H1 (cell line): ENCODE measurements around the gene DOCK8. TPM values are rescaled to one million over a fixed set of nuclear protein-coding genes. Genes with fewer than 3 reads are reported as not detected.

Experiments used
- CTCF ChIA-PET: fragments of 300-600 bp; sonication (Branson Sonifier 250); formaldehyde crosslinking; loops from one replicate; lab custom pipeline; 2021; ENCODE audit not compliant: partially characterized antibody; lab: Charles Lee
- POLR2A ChIA-PET: fragments of 300-600 bp; sonication (Branson Sonifier 250); formaldehyde crosslinking; loops from one replicate; lab custom pipeline; 2021; ENCODE audit warnings: inconsistent platforms; ENCODE audit not compliant: partially characterized antibody; lab: Charles Lee
- DNase-seq, 2 experiments: peaks; one replicate each; pipeline versions ENCODE4 v3.0.0 to v3.0.0-alpha.2; 2010 to 2022; ENCODE audit warnings: low spot score in 2 of 2, low read depth in 1 of 2, mixed read lengths in 1 of 2
- FAIRE-seq: peaks from 2 replicates; lab custom pipeline; 2011; peaks lifted over from hg19 to GRCh38; lab: Jason Lieb, UNC
- H2AFZ ChIP-seq: 2 replicates; pipeline ENCODE4 v1.8.1; 2012; ENCODE audit warnings: low read length, inconsistent platforms
- H2AK5ac ChIP-seq: 2 replicates; pipeline ENCODE4 v1.6.1; 2013; ENCODE audit warnings: low read depth, low read length
- H2BK120ac ChIP-seq: replicated peaks from 2 replicates; pipeline ENCODE3; 2013; ENCODE audit warnings: low read depth, low read length, inconsistent platforms
- H2BK12ac ChIP-seq: 2 replicates; pipeline ENCODE4 v1.6.1; 2013; ENCODE audit warnings: low read depth, low read length
- H2BK15ac ChIP-seq: 2 replicates; pipeline ENCODE4 v1.6.1; 2013; ENCODE audit warnings: low read length
- H2BK20ac ChIP-seq: 2 replicates; pipeline ENCODE4 v1.6.1; 2013; ENCODE audit warnings: low read length
- H2BK5ac ChIP-seq: 2 replicates; pipeline ENCODE4 v1.6.1; 2013; ENCODE audit warnings: low read depth, low read length
- H3K14ac ChIP-seq: 2 replicates; pipeline ENCODE4 v1.6.1; 2013; ENCODE audit warnings: inconsistent platforms; ENCODE audit not compliant: insufficient read length
- H3K18ac ChIP-seq: 2 replicates; pipeline ENCODE4 v1.6.1; 2013; ENCODE audit warnings: low read length; ENCODE audit errors: extremely low read depth
- H3K23ac ChIP-seq: 2 replicates; pipeline ENCODE4 v1.6.1; 2013; ENCODE audit warnings: inconsistent platforms; ENCODE audit not compliant: insufficient read length
- H3K23me2 ChIP-seq: 2 replicates; pipeline ENCODE4 v1.6.1; 2013; ENCODE audit warnings: low read depth, low read length
- H3K27ac ChIP-seq: 2 replicates; pipeline ENCODE4 v1.6.1; 2011; ENCODE audit warnings: low read depth, low read length, inconsistent platforms
- H3K27me3 ChIP-seq, 4 experiments: replicated peaks in 1 of 4; 1 replicate in 1 of 4; 2 replicates in 3 of 4; pipeline versions ENCODE4 v1.6.1 to v1.8.1; 2011 to 2013; ENCODE audit warnings: low read length in 3 of 4, mild to moderate bottlenecking in 3 of 4, inconsistent platforms in 2 of 4, mixed read lengths in 2 of 4, moderate library complexity in 1 of 4; ENCODE audit not compliant: control insufficient read depth in 3 of 4, insufficient read depth in 3 of 4; ENCODE audit errors: extremely low read depth in 1 of 4
- H3K36me3 ChIP-seq, 4 experiments: 2 replicates each; pipeline versions ENCODE4 v1.6.1 to v1.8.1; 2011 to 2013; ENCODE audit warnings: mild to moderate bottlenecking in 4 of 4, low read length in 3 of 4, moderate library complexity in 2 of 4, control low read depth in 1 of 4, inconsistent platforms in 1 of 4; ENCODE audit not compliant: insufficient read depth in 4 of 4, control insufficient read depth in 2 of 4
- H3K4ac ChIP-seq: replicated peaks from 2 replicates; pipeline ENCODE3; 2013; ENCODE audit warnings: low read length, low read depth, mixed read lengths, inconsistent platforms; ENCODE audit not compliant: insufficient read length
- H3K4me1 ChIP-seq, 4 experiments: replicated peaks in 1 of 4; 1 replicate in 1 of 4; 2 replicates in 3 of 4; pipeline versions ENCODE4 v1.6.1 to v1.8.1; 2011 to 2013; ENCODE audit warnings: low read length in 3 of 4, inconsistent platforms in 2 of 4, mixed read lengths in 1 of 4; ENCODE audit not compliant: insufficient read depth in 4 of 4, control insufficient read depth in 3 of 4
- H3K4me2 ChIP-seq, 2 experiments: 2 replicates each; pipeline versions ENCODE4 v1.6.1 to v1.8.1; 2011 to 2013; ENCODE audit warnings: low read depth in 2 of 2, low read length in 2 of 2, control low read depth in 1 of 2, inconsistent platforms in 1 of 2, mild to moderate bottlenecking in 1 of 2; ENCODE audit not compliant: insufficient read depth in 1 of 2
- H3K4me3 ChIP-seq, 4 experiments: fragments of 200-600, 300-600 bp in 1 of 4; sonication (generic), shearing (Covaris generic), sonication (Bioruptor Twin) in 1 of 4; 2 replicates each; pipeline versions ENCODE4 v1.5.1 to v1.8.1; 2011 to 2016; ENCODE audit warnings: low read length in 4 of 4, low read depth in 3 of 4, control low read depth in 2 of 4, inconsistent platforms in 2 of 4, mild to moderate bottlenecking in 2 of 4, mixed read lengths in 1 of 4, moderate library complexity in 1 of 4; ENCODE audit not compliant: insufficient read depth in 2 of 4; ENCODE audit errors: extremely low read depth in 1 of 4
- H3K56ac ChIP-seq: replicated peaks from 2 replicates; pipeline ENCODE3; 2013; ENCODE audit warnings: low read depth, mild to moderate bottlenecking, mixed read lengths, low read length, inconsistent platforms; ENCODE audit not compliant: insufficient read length
- H3K79me1 ChIP-seq: 2 replicates; pipeline ENCODE4 v1.6.1; 2013; ENCODE audit warnings: low read depth, low read length, control low read depth
- H3K79me2 ChIP-seq, 2 experiments: 2 replicates each; pipeline versions ENCODE4 v1.6.1 to v1.8.1; 2012 to 2013; ENCODE audit warnings: low read length in 2 of 2, mild to moderate bottlenecking in 2 of 2, inconsistent platforms in 1 of 2; ENCODE audit not compliant: insufficient read depth in 2 of 2, control insufficient read depth in 1 of 2
- H3K9ac ChIP-seq, 4 experiments: replicated peaks in 1 of 4; 1 replicate in 1 of 4; 2 replicates in 3 of 4; pipeline versions ENCODE4 v1.6.1 to v1.8.1; 2011 to 2013; ENCODE audit warnings: low read depth in 3 of 4, low read length in 3 of 4, control low read depth in 2 of 4, mild to moderate bottlenecking in 2 of 4, moderate library complexity in 2 of 4, inconsistent platforms in 1 of 4; ENCODE audit errors: extremely low read depth in 1 of 4
- H3K9me3 ChIP-seq, 2 experiments: 2 replicates each; pipeline versions ENCODE4 v1.6.1 to v1.8.1; 2012 to 2013; ENCODE audit warnings: mild to moderate bottlenecking in 2 of 2, moderate library complexity in 2 of 2, control low read depth in 1 of 2, inconsistent platforms in 1 of 2, low read depth in 1 of 2, low read length in 1 of 2, mixed read lengths in 1 of 2; ENCODE audit not compliant: insufficient read depth in 2 of 2
- H4K20me1 ChIP-seq, 2 experiments: replicated peaks in 1 of 2; 2 replicates each; pipeline versions ENCODE3 to v1.8.1; 2011 to 2013; ENCODE audit warnings: inconsistent platforms in 2 of 2, low read length in 2 of 2, mild to moderate bottlenecking in 1 of 2; ENCODE audit not compliant: insufficient read depth in 2 of 2, control insufficient read depth in 1 of 2
- H4K5ac ChIP-seq: 2 replicates; pipeline ENCODE4 v1.6.1; 2013; ENCODE audit warnings: low read length, low read depth, mixed read lengths, inconsistent platforms; ENCODE audit not compliant: insufficient read length
- H4K8ac ChIP-seq: 2 replicates; pipeline ENCODE4 v1.8.0; 2013; ENCODE audit warnings: mild to moderate bottlenecking, moderate library complexity, low read length, inconsistent platforms; ENCODE audit not compliant: insufficient read depth; ENCODE audit errors: extremely low read depth
- H4K91ac ChIP-seq: replicated peaks from 2 replicates; pipeline ENCODE3; 2013; ENCODE audit warnings: low read length, mixed read lengths, inconsistent platforms; ENCODE audit not compliant: insufficient read length
- BCL11A ChIP-seq, 2 experiments: IDR thresholded peaks; one replicate each; pipeline ENCODE4 v1.6.1; 2011; ENCODE audit warnings: low read depth in 2 of 2, low read length in 2 of 2, mild to moderate bottlenecking in 2 of 2
- KDM4A ChIP-seq: IDR thresholded peaks from one replicate; pipeline ENCODE4 v1.7.1; 2012; ENCODE audit warnings: low read depth, mild to moderate bottlenecking, moderate library complexity, low read length, inconsistent platforms; ENCODE audit not compliant: severe bottlenecking
- SIN3A ChIP-seq, 2 experiments: IDR thresholded peaks in 1 of 2; conservative IDR thresholded peaks in 1 of 2; 2 replicates each; pipeline ENCODE4 v1.6.1; 2011 to 2012; ENCODE audit warnings: low read length in 2 of 2, improper control_type of control experiment in 1 of 2, low read depth in 1 of 2, mild to moderate bottlenecking in 1 of 2
- SUZ12 ChIP-seq: fragments of 200-600 bp; sonication (generic); IDR thresholded peaks from 2 replicates; pipeline ENCODE4 v1.6.1; 2012; ENCODE audit warnings: mild to moderate bottlenecking, inconsistent platforms, low read length, moderate library complexity, mixed read lengths
- WGBS, 2 experiments: shearing (Covaris generic) in 1 of 2; methylation state at CpG; one replicate each; pipeline versions ENCODE4 v1.1.6 to v1.1.7; 2013 to 2015; ENCODE audit warnings: low lambda C conversion rate in 2 of 2, mixed read lengths in 2 of 2, inconsistent platforms in 1 of 2, low coverage in 1 of 2, missing lambda C conversion rate in 1 of 2; ENCODE audit not compliant: insufficient replicate concordance in 2 of 2, insufficient coverage in 1 of 2, insufficient read length in 1 of 2; ENCODE audit errors: extremely low coverage in 1 of 2, missing lambda C conversion rate in 1 of 2; 5-methylcytosine and 5-hydroxymethylcytosine counted together
- polyA plus RNA-seq, 7 experiments: library from polyadenylated mRNA; depleted of rRNA in 3 of 7; stranded (reverse) in 5 of 7; unstranded in 2 of 7; fragments of >200 nt in 5 of 7; fragments of 200-250 nt in 2 of 7; gene quantifications; 1 replicate in 5 of 7; 2 replicates in 1 of 7; 4 replicates in 1 of 7; pipeline versions ENCODE4 v1.2.1 to v1.2.3, GENCODE V29; 2011 to 2013; ENCODE audit warnings: missing spikeins in 2 of 7, mixed read lengths in 2 of 7
- total RNA-seq: library from RNA; stranded (reverse); fragmentation: NEBNext Ultra II Directional; extraction: Animal tissue kit (Norgen Biotek cat#: 25700); gene quantifications from 2 replicates; pipeline ENCODE4 v1.2.1, GENCODE V29; 2021
- TF ChIP-seq, protein P1 (sequence below), 3 experiments: IDR thresholded peaks; 1 replicate in 2 of 3; 2 replicates in 1 of 3; pipeline versions ENCODE4 v1.5.1 to v1.6.1; 2011; ENCODE audit warnings: low read length in 3 of 3, mild to moderate bottlenecking in 3 of 3, inconsistent platforms in 2 of 3, low read depth in 1 of 3, moderate library complexity in 1 of 3; ENCODE audit not compliant: insufficient read depth in 1 of 3; ENCODE audit errors: control extremely low read depth in 1 of 3
- TF ChIP-seq, protein P2 (sequence below): IDR thresholded peaks from 2 replicates; pipeline ENCODE4 v1.6.1; 2012; ENCODE audit warnings: inconsistent platforms

The DOCK8 gene
- total and polyA plus RNA-seq, 2 of the 8 experiments (the other 6 are each of a cell fraction or from before 2014, with no cell fraction given), result 0.57 to 2.0 TPM

DNA sequence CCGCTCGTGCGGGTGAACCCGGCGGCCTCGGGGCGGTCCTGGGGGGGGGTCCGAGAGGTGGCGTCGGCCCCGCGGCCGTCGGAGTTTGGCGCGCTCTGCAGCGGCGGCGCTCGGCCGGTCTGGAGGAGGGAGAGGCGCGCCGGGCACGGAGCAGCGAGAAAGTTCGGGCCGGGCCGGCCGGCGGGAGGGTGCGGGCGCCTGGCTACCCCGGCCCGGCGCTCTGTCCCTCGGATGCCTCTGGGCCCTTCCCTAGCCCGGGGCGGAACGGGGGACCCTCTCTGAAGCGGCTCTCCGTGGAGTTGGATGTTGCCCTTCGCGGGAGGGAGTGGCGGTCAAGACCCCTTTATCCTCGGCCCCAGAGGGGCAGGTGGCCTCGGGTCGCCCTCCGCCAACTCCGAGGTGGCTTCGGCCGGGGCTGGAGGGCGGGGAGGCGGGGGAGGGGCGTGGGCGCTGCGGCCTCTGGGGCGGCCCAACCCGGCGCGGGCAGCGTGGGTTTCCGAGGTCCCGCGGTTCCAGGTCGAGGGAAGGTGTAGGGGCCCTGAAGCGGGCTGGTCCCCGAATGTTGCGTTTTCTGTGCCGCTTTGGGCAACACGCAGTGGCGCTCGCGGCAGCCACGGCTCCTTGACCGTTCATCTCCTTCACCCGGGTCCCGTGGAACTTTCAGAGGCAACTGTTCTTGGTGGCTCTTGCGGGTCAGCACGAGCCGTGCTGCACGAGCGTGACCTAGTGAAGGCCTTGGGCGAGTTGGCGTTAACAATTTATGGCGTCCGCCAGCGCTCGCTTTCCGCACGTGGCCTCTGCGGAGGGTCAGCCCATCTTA is 290.5 kb downstream of the DOCK8 start:
- Histone ChIP-seq H2BK120ac (peak overlapping the region; percentile 75), H3K4ac (peak overlapping the region; percentile 27), H2BK15ac (no peak overlapping the region), H3K79me1 (no peaks in the 10 kb centered on the region; the same call in 1 of the 2 replicates), H3K9me3 (no peaks in the 10 kb centered on the region), H3K4me2 (peak overlapping the region; percentile 74 to 96), H3K79me2 (peaks cover 0 to 40% of the 10 kb centered on the region in 2 experiments; a peak in 2 of 4 replicates), H2BK5ac (no peak overlapping the region), H3K4me1 (peaks cover 0 to 10% (median 4%) of the 10 kb centered on the region in 4 experiments; a peak in 4 of 7 replicates), H3K23me2 (peaks cover 7% of the 10 kb centered on the region; the same call in 1 of the 2 replicates), H3K23ac (no peak overlapping the region), H3K36me3 (no peaks in the 10 kb centered on the region), H2AFZ (peak overlapping the region; percentile 83; the same call in 1 of the 2 replicates), H3K18ac (peak overlapping the region; percentile 66; the same call in 1 of the 2 replicates), H4K20me1 (peaks cover 0 to 2% of the 10 kb centered on the region in 2 experiments), H4K91ac (peak overlapping the region; percentile 94), H3K27ac (no peak overlapping the region), H4K8ac (peak overlapping the region; percentile 71; the same call in 1 of the 2 replicates), H3K56ac (no peak overlapping the region), H4K5ac (peak overlapping the region; percentile 4), H3K27me3 (peaks cover 1 to 21% (median 13%) of the 10 kb centered on the region in 4 experiments; a peak in 6 of 7 replicates), H3K4me3 (peak overlapping the region; percentile 41 to 86 (median 69)), H3K9ac (peak overlapping the region in 2 of 4 experiments; percentile 29 to 41; a peak in 4 of 7 replicates), H2BK12ac (no peak overlapping the region), H2AK5ac (no peak overlapping the region), H3K14ac (no peak overlapping the region), H2BK20ac (no peak overlapping the region)
- peak in 1 of 2 experiments; percentile 62 for DNase-seq
- POLR2A ChIA-PET, result interaction anchor here (0.7 to 2.3 kb wide), 7 partner anchors 9 to 116 kb away, joined by 3 to 12 read pairs (median 3); no protein-coding TSS in a partner anchor
- no peak for FAIRE-seq
- CTCF ChIA-PET, result interaction anchor here (1.0 to 1.6 kb wide), 2 partner anchors 45 to 118 kb away, joined by 3 to 5 read pairs; no protein-coding TSS in a partner anchor
- 3% methylated on average over 29 of the region's 92 CpGs; no CpG with 5 or more reads in 1 of the 2 experiments for WGBS, 2 experiments
- TF ChIP-seq SUZ12, result peak; percentile 28; the same call in 1 of the 2 replicates
- TF ChIP-seq SIN3A (conservative IDR thresholded peaks at IDR 0.05 in 1 of 2, IDR thresholded peaks at IDR 0.05 in 1 of 2; ENCODE audit: low read depth in 1 of 2, low read length in 2 of 2), result peak in 1 of 2 experiments; percentile 39; a peak in 1 of 4 replicates
- TF ChIP-seq BCL11A (IDR thresholded peaks at IDR 0.05; ENCODE audit: low read depth in 2 of 2, low read length in 2 of 2), result no peak
- peak; percentile 78 for TF ChIP-seq KDM4A
- TF ChIP-seq, protein P1, sequence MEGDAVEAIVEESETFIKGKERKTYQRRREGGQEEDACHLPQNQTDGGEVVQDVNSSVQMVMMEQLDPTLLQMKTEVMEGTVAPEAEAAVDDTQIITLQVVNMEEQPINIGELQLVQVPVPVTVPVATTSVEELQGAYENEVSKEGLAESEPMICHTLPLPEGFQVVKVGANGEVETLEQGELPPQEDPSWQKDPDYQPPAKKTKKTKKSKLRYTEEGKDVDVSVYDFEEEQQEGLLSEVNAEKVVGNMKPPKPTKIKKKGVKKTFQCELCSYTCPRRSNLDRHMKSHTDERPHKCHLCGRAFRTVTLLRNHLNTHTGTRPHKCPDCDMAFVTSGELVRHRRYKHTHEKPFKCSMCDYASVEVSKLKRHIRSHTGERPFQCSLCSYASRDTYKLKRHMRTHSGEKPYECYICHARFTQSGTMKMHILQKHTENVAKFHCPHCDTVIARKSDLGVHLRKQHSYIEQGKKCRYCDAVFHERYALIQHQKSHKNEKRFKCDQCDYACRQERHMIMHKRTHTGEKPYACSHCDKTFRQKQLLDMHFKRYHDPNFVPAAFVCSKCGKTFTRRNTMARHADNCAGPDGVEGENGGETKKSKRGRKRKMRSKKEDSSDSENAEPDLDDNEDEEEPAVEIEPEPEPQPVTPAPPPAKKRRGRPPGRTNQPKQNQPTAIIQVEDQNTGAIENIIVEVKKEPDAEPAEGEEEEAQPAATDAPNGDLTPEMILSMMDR (IDR thresholded peaks at IDR 0.05; ENCODE audit: control extremely low read depth in 1 of 3, insufficient read depth in 1 of 3, low read depth in 1 of 3, low read length in 3 of 3), result no peak
- TF ChIP-seq, protein P2, sequence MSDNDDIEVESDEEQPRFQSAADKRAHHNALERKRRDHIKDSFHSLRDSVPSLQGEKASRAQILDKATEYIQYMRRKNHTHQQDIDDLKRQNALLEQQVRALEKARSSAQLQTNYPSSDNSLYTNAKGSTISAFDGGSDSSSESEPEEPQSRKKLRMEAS, result peak; percentile 96
